ENCODE data around the gene XCR1. TPM values are rescaled to one million over a fixed set of nuclear protein-coding genes. Genes with fewer than 3 reads are reported as not detected.

Gene XCR1
- total RNA-seq, 2 donors from 2014 or later = not detected

DNA sequence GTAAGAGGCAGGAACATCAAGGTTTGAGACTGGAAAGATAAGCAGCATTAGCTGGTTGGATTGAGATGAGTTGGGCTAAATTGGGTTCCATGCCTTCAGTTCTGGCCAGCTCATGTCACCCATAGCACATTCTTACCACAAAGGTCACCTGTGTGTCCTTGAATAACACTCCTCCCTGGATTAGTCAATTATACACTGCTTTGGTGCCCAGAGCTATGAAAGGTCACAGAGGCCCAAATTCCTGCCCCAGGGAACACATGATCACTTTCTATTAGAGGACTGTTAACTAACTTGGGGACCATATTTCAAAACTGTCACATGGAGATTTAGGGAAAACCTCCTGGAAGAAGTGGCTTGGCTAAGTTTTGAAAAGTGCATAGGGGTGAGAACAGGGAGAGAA is 40.1 kb upstream of the XCR1 start:
- no peak overlapping the region for H3K27ac ChIP-seq (ENCODE audit: low read depth, low read length)
- H3K9ac ChIP-seq (ENCODE audit: extremely low read depth, low read length, poor library complexity, severe bottlenecking) = no peak overlapping the region
- Mint-ChIP-seq H3K9me3 (peaks cover 3% of the 10 kb centered on the region), H3K4me1 (peaks cover 2% of the 10 kb centered on the region), H3K36me3 (ENCODE audit: low read depth) (no peaks in the 10 kb centered on the region), H3K27ac (no peak overlapping the region), H3K4me3 (no peak overlapping the region), H3K27me3 (ENCODE audit: insufficient read depth) (no peaks in the 10 kb centered on the region)
- no peak overlapping the region for H3K4me3 ChIP-seq (ENCODE audit: low read length)
- TF ChIP-seq, protein P1, sequence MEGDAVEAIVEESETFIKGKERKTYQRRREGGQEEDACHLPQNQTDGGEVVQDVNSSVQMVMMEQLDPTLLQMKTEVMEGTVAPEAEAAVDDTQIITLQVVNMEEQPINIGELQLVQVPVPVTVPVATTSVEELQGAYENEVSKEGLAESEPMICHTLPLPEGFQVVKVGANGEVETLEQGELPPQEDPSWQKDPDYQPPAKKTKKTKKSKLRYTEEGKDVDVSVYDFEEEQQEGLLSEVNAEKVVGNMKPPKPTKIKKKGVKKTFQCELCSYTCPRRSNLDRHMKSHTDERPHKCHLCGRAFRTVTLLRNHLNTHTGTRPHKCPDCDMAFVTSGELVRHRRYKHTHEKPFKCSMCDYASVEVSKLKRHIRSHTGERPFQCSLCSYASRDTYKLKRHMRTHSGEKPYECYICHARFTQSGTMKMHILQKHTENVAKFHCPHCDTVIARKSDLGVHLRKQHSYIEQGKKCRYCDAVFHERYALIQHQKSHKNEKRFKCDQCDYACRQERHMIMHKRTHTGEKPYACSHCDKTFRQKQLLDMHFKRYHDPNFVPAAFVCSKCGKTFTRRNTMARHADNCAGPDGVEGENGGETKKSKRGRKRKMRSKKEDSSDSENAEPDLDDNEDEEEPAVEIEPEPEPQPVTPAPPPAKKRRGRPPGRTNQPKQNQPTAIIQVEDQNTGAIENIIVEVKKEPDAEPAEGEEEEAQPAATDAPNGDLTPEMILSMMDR (conservative IDR thresholded peaks at IDR 0.05) = no peak
- H3K4me1 ChIP-seq (ENCODE audit: control insufficient read depth, insufficient read depth, low read length) = no peaks in the 10 kb centered on the region
- H3K27me3 ChIP-seq (ENCODE audit: control insufficient read depth, insufficient read depth, low read length, poor library complexity, severe bottlenecking) = no peaks in the 10 kb centered on the region
- no peak for DNase-seq
- no peaks in the 10 kb centered on the region for H3K9me3 ChIP-seq (ENCODE audit: control insufficient read depth, low read length)
- no peaks in the 10 kb centered on the region for H3K36me3 ChIP-seq (ENCODE audit: control insufficient read depth, insufficient read depth, low read length)

DNA sequence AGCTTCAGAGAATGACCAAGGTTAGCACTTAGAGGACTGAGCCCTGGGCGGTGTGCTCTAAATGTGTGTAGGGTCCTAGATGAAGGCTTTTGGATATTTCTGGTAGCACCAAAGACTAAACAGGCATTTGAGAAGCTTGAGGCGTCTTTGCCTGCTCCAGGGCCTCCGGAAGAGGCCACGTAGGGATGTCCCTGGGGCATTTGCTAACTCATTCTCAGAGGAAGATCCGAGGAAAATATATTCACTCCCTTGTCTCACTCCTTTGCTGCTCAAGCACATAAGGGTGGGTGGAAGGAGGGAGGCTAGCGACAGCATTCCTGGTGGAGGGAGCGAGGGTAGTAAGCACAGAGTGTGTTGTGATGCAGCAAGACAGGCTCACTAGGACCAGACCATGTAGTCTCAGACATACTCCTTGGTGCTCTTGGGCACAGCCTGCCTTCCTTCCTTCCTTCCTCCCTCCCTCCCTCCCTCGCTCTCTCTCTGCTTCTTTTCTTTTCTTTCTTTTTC is 38.5 kb upstream of the XCR1 start:
- Mint-ChIP-seq H3K9me3 (no peaks in the 10 kb centered on the region), H3K27me3 (ENCODE audit: insufficient read depth) (peaks cover 2% of the 10 kb centered on the region), H3K4me1 (peaks cover 2% of the 10 kb centered on the region), H3K36me3 (ENCODE audit: low read depth) (no peaks in the 10 kb centered on the region), H3K27ac (no peak overlapping the region), H3K4me3 (no peak overlapping the region)
- no peak for DNase-seq
- Histone ChIP-seq H3K9ac (ENCODE audit: extremely low read depth, low read length, poor library complexity, severe bottlenecking) (no peak overlapping the region), H3K27ac (ENCODE audit: low read depth, low read length) (no peak overlapping the region), H3K4me1 (ENCODE audit: control insufficient read depth, insufficient read depth, low read length) (no peaks in the 10 kb centered on the region), H3K36me3 (ENCODE audit: control insufficient read depth, insufficient read depth, low read length) (no peaks in the 10 kb centered on the region), H3K4me3 (ENCODE audit: low read length) (no peak overlapping the region), H3K27me3 (ENCODE audit: control insufficient read depth, insufficient read depth, low read length, poor library complexity, severe bottlenecking) (no peaks in the 10 kb centered on the region), H3K9me3 (ENCODE audit: control insufficient read depth, low read length) (no peaks in the 10 kb centered on the region)
- 91 to 92% methylated on average over 4 to 8 of the region's 8 CpGs for WGBS, 2 experiments (ENCODE audit: insufficient coverage in 1 of 2, insufficient read length in 1 of 2)
- TF ChIP-seq, protein P1 (conservative IDR thresholded peaks at IDR 0.05) = no peak

DNA sequence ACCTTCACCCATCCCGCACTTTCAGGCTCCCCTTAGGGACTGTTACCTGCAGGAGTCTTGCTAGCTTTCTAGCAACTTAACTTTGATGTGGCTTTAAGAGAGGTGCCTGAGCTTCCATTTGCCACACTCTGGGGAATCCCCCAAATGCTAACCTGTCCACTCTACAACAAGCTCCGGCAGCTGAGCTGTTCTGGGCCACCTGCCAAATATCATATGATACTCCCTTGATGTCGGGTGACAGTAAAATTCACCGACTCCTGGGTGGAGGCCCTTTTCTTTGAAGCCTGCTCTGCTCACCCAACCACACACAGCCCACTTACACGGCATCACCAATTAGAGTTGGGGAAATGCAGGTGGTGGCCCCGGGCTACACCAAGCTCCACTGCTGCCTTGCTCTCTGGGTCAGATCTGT is 38.0 kb upstream of the XCR1 start:
- H3K9me3 Mint-ChIP-seq = no peaks in the 10 kb centered on the region

More for the DNA sequence above, 38.0 kb upstream of the XCR1 start:
- Mint-ChIP-seq H3K36me3 (ENCODE audit: low read depth) (no peaks in the 10 kb centered on the region), H3K4me3 (no peak overlapping the region), H3K27me3 (ENCODE audit: insufficient read depth) (peaks cover 2% of the 10 kb centered on the region), H3K4me1 (peaks cover 2% of the 10 kb centered on the region), H3K27ac (no peak overlapping the region)
- no peaks in the 10 kb centered on the region for H3K9me3 ChIP-seq (ENCODE audit: control insufficient read depth, low read length)
- no peaks in the 10 kb centered on the region for H3K27me3 ChIP-seq (ENCODE audit: control insufficient read depth, insufficient read depth, low read length, poor library complexity, severe bottlenecking)
- WGBS, 2 experiments (ENCODE audit: insufficient coverage in 1 of 2, insufficient read length in 1 of 2) = 73% methylated on average over 6 of the region's 6 CpGs; no CpG with 5 or more reads in 1 of the 2 experiments
- no peaks in the 10 kb centered on the region for H3K36me3 ChIP-seq (ENCODE audit: control insufficient read depth, insufficient read depth, low read length)
- TF ChIP-seq, protein P1 (conservative IDR thresholded peaks at IDR 0.05) = no peak
- DNase-seq = no peak
- no peak overlapping the region for H3K4me3 ChIP-seq (ENCODE audit: low read length)
- no peak overlapping the region for H3K27ac ChIP-seq (ENCODE audit: low read depth, low read length)
- H3K4me1 ChIP-seq (ENCODE audit: control insufficient read depth, insufficient read depth, low read length) = no peaks in the 10 kb centered on the region
- no peak overlapping the region for H3K9ac ChIP-seq (ENCODE audit: extremely low read depth, low read length, poor library complexity, severe bottlenecking)
